HepG2 (cell line): ENCODE measurements around the gene CHAF1A. TPM values are rescaled to one million over a fixed set of nuclear protein-coding genes. Genes with fewer than 3 reads are reported as not detected.

Experiments used
- ATAC-seq: fragments of 200-7000 bp; cut with Tn5 transposase; 3 replicates; pipeline ENCODE4 v1.9.1; 2020; ENCODE audit warnings: mild to moderate bottlenecking, moderate library complexity
- BruUV-seq: library from RNA; stranded (reverse); fragments of 400-500 nt; replicated peaks from 2 replicates; lab custom pipeline; 2021; lab: Mats Ljungman, UMichigan
- CTCF ChIA-PET: fragments of 300-600 bp; formaldehyde crosslinking; extraction: SDS; loops from one replicate; lab custom pipeline; 2021; ENCODE audit warnings: low total read pairs, inconsistent platforms, low intra/inter-chr PET ratio; lab: Yijun Ruan, JAX
- POLR2A ChIA-PET: fragments of 350-600 bp; sonication (Branson Sonifier 250); formaldehyde crosslinking; loops from one replicate; lab custom pipeline; 2020; ENCODE audit warnings: antibody characterized with exemption, inconsistent platforms; lab: Yijun Ruan, JAX
- DNase-seq: peaks from one replicate; pipeline ENCODE4 v3.0.0-alpha.2; 2015; ENCODE audit warnings: low spot score
- FAIRE-seq: peaks from 3 replicates; lab custom pipeline; 2011; peaks lifted over from hg19 to GRCh38; lab: Jason Lieb, UNC
- H2AFZ ChIP-seq: one replicate; pipeline ENCODE4 v1.6.1; 2011; ENCODE audit warnings: low read length, inconsistent platforms
- H3K27ac ChIP-seq: fragments of 300-600 bp; 3 replicates; pipeline ENCODE4 v1.8.0; 2011; ENCODE audit warnings: mixed run types, mild to moderate bottlenecking, mixed read lengths, low read length, inconsistent platforms; ENCODE audit not compliant: insufficient read depth; ENCODE audit errors: extremely low read length
- H3K27me3 ChIP-seq, 2 experiments: fragments of 200-600 bp in 1 of 2; 2 replicates in 1 of 2; 3 replicates in 1 of 2; pipeline versions ENCODE4 v1.6.0 to v1.8.0; 2011; ENCODE audit warnings: low read length in 2 of 2, mild to moderate bottlenecking in 2 of 2, moderate library complexity in 2 of 2, inconsistent platforms in 1 of 2; ENCODE audit not compliant: insufficient read depth in 2 of 2, control insufficient read depth in 1 of 2
- H3K36me3 ChIP-seq, 2 experiments: fragments of 200-600 bp in 1 of 2; replicated peaks in 1 of 2; 2 replicates in 1 of 2; 3 replicates in 1 of 2; pipeline versions ENCODE4 v1.5.1 to v1.8.0; 2011; ENCODE audit warnings: low read length in 2 of 2, inconsistent platforms in 1 of 2; ENCODE audit not compliant: insufficient read depth in 2 of 2, control insufficient read depth in 1 of 2
- H3K4me1 ChIP-seq: 2 replicates; pipeline ENCODE4 v1.5.1; 2012; ENCODE audit warnings: low read length, inconsistent platforms; ENCODE audit not compliant: insufficient read depth
- H3K4me2 ChIP-seq: 2 replicates; pipeline ENCODE4 v1.6.0; 2011; ENCODE audit warnings: low read depth, low read length, inconsistent platforms
- H3K4me3 ChIP-seq, 3 experiments: fragments of 200-600 bp in 1 of 3; sonication (generic), shearing (Covaris generic) in 1 of 3; replicated peaks in 1 of 3; 2 replicates each; pipeline ENCODE4 v1.5.1; 2011 to 2016; ENCODE audit warnings: low read length in 3 of 3, inconsistent platforms in 2 of 3, low read depth in 2 of 3, mild to moderate bottlenecking in 2 of 3, control low read depth in 1 of 3, mixed read lengths in 1 of 3; ENCODE audit not compliant: insufficient read depth in 1 of 3
- H3K79me2 ChIP-seq: one replicate; pipeline ENCODE4 v1.6.1; 2011; ENCODE audit warnings: low read length, inconsistent platforms; ENCODE audit not compliant: insufficient read depth
- H3K9ac ChIP-seq: 2 replicates; pipeline ENCODE4 v1.6.0; 2011; ENCODE audit warnings: mild to moderate bottlenecking, low read depth, low read length, inconsistent platforms; ENCODE audit not compliant: insufficient read depth
- H3K9me3 ChIP-seq: 2 replicates; pipeline ENCODE4 v1.5.1; 2012; ENCODE audit warnings: mild to moderate bottlenecking, low read length
- H4K20me1 ChIP-seq: 2 replicates; pipeline ENCODE4 v1.6.0; 2011; ENCODE audit warnings: inconsistent platforms, mild to moderate bottlenecking, low read length, moderate library complexity; ENCODE audit not compliant: insufficient read depth
- ETV6 ChIP-seq: sonication (generic); formaldehyde crosslinking; conservative IDR thresholded peaks from 2 replicates; pipeline ENCODE4 v1.4.0; 2020; ENCODE audit warnings: missing genetic modification reagents
- HNRNPL ChIP-seq: fragments of 200-400 bp; formaldehyde crosslinking; IDR thresholded peaks from 2 replicates; pipeline ENCODE4 v1.6.1; 2017; ENCODE audit warnings: mild to moderate bottlenecking, low read depth, low read length
- KDM5A ChIP-seq: fragments of 200-600 bp; sonication (generic); IDR thresholded peaks from 2 replicates; pipeline ENCODE4 v1.7.0; 2018; ENCODE audit warnings: antibody characterized with exemption, mild to moderate bottlenecking, low read length, borderline replicate concordance
- KLF12 ChIP-seq: sonication (generic); formaldehyde crosslinking; IDR thresholded peaks from 2 replicates; pipeline ENCODE4 v1.4.0; 2020; ENCODE audit warnings: missing genetic modification reagents, borderline replicate concordance
- LCORL ChIP-seq, 2 experiments: fragments of 450-650 bp in 1 of 2; sonication (generic) in 1 of 2; formaldehyde crosslinking in 1 of 2; IDR thresholded peaks; 2 replicates each; pipeline versions ENCODE4 v1.5.0 to v1.6.1; 2017 to 2020; ENCODE audit warnings: antibody characterized with exemption in 1 of 2, missing genetic modification reagents in 1 of 2
- MTF2 ChIP-seq: sonication (generic); formaldehyde crosslinking; IDR thresholded peaks from 2 replicates; pipeline ENCODE4 v1.5.0; 2020; ENCODE audit warnings: missing genetic modification reagents, borderline replicate concordance
- PLRG1 ChIP-seq: fragments of 450-650 bp; conservative IDR thresholded peaks from 2 replicates; pipeline ENCODE4 v1.6.1; 2016
- PRMT3 ChIP-seq: sonication (generic); formaldehyde crosslinking; IDR thresholded peaks from 2 replicates; pipeline ENCODE4 v1.8.1; 2022; ENCODE audit warnings: low read depth, mild to moderate bottlenecking, moderate library complexity, missing genetic modification reagents, borderline replicate concordance
- SAP130 ChIP-seq: IDR thresholded peaks from 2 replicates; pipeline ENCODE4 v1.6.1; 2016; ENCODE audit warnings: low read depth
- SCMH1 ChIP-seq: sonication (generic); formaldehyde crosslinking; IDR thresholded peaks from 2 replicates; pipeline ENCODE4 v1.9.0; 2021; ENCODE audit warnings: missing genetic modification reagents, mild to moderate bottlenecking, borderline replicate concordance
- SOX5 ChIP-seq: IDR thresholded peaks from 2 replicates; pipeline ENCODE4 v1.6.1; 2016; ENCODE audit warnings: borderline replicate concordance
- XBP1 ChIP-seq: sonication (generic); formaldehyde crosslinking; IDR thresholded peaks from 2 replicates; pipeline ENCODE4 v1.5.0; 2020; ENCODE audit warnings: missing genetic modification reagents
- ZBTB10 ChIP-seq: sonication (generic); formaldehyde crosslinking; IDR thresholded peaks from 2 replicates; pipeline ENCODE4 v1.4.0; 2020; ENCODE audit warnings: missing genetic modification reagents, borderline replicate concordance
- ZNF230 ChIP-seq: sonication (generic); formaldehyde crosslinking; IDR thresholded peaks from 2 replicates; pipeline ENCODE4 v1.4.0; 2020; ENCODE audit warnings: mild to moderate bottlenecking, missing genetic modification reagents
- ZNF235 ChIP-seq: sonication (generic); formaldehyde crosslinking; IDR thresholded peaks from 2 replicates; pipeline ENCODE4 v1.8.1; 2023; ENCODE audit warnings: mild to moderate bottlenecking, missing genetic modification reagents, borderline replicate concordance
- ZNF574 ChIP-seq: sonication (generic); formaldehyde crosslinking; IDR thresholded peaks from 2 replicates; pipeline ENCODE4 v1.4.0; 2020; ENCODE audit warnings: missing genetic modification reagents
- ZNF766 ChIP-seq: sonication (generic); formaldehyde crosslinking; IDR thresholded peaks from 2 replicates; pipeline ENCODE4 v1.5.0; 2020; ENCODE audit warnings: missing genetic modification reagents, borderline replicate concordance
- WGBS: methylation state at CpG from one replicate; pipeline ENCODE4 v1.1.6; 2017; ENCODE audit warnings: low lambda C conversion rate; 5-methylcytosine and 5-hydroxymethylcytosine counted together
- in situ Hi-C: cut with HindIII; loops from 2 replicates; pipeline ENCODE4 v1.10.0; 2017; ENCODE audit warnings: low pct_unique_long_range_greater_than_20kb; ENCODE audit not compliant: extremely low pct_ligation_motif_present
- intact Hi-C: fragments of 100-400 bp; cut with micrococcal nuclease; formaldehyde crosslinking; loops from one replicate; pipeline ENCODE4 v1.10.0; 2022; ENCODE audit not compliant: unreplicated experiment
- polyA plus RNA-seq, 8 experiments: library from polyadenylated mRNA; depleted of rRNA in 3 of 8; stranded (reverse) in 7 of 8; unstranded in 1 of 8; fragments of >200 nt; fragmentation: Illumina TruSeq in 4 of 8; extraction: Trizol in 4 of 8; gene quantifications; 2 replicates each; pipeline versions ENCODE4 v1.2.1 to v1.2.3, GENCODE V29; 2011 to 2016; ENCODE audit warnings: low read depth in 4 of 8, missing spikeins in 1 of 8, mixed read lengths in 1 of 8; ENCODE audit not compliant: insufficient read depth in 1 of 8
- total RNA-seq, 5 experiments: library from RNA; depleted of rRNA; stranded (reverse); fragments of >200 nt; fragmentation: Illumina TruSeq; extraction: Trizol; gene quantifications; 2 replicates each; pipeline ENCODE4 v1.2.3, GENCODE V29; 2016; ENCODE audit warnings: low read depth in 1 of 5

CHAF1A gene
- total and polyA plus RNA-seq, 2 of the 13 experiments (the other 11 are each of a cell fraction or from before 2014, with no cell fraction given) = 11.0 to 34.8 TPM

- TF ChIP-seq ZNF766 (CRISPR knock-in tag) (no peak), ZNF235 (CRISPR knock-in tag) (no peak), XBP1 (CRISPR knock-in tag) (no peak), HNRNPL (no peak), MTF2 (no peak), SAP130 (CRISPR knock-in tag) (peak; percentile 93), ETV6 (CRISPR knock-in tag) (peak; percentile 71; the same call in 1 of the 2 replicates), SCMH1 (CRISPR knock-in tag) (no peak), ZNF574 (peak; percentile 99)
These were observed 2.1 kb upstream of the CHAF1A start, which contains the start of gene SH3GL1 (continued) for GRCh38 chr19:4400135-4400936.

- H3K36me3 ChIP-seq = peaks cover 5 to 7% of the 10 kb centered on the region in 2 experiments
- ChIA-PET CTCF (interaction anchor here (1.6 to 3.7 kb wide), 2 partner anchors 11 to 26 kb away, joined by 6 to 27 read pairs; no protein-coding TSS in a partner anchor), POLR2A (interaction anchor here (1.0 to 1.4 kb wide), 7 partner anchors 11 to 70 kb away, joined by 3 to 23 read pairs (median 5); partner anchors contain the start of gene HDGFL2)
- H2AFZ ChIP-seq = peak overlapping the region; percentile 44
- peaks cover 71% of the 10 kb centered on the region for H3K79me2 ChIP-seq
- H3K4me3 ChIP-seq = peak overlapping the region; percentile 56 to 99 (median 65)
- TSS peak; percentile 49 for BruUV-seq
- no peaks in the 10 kb centered on the region for H3K9me3 ChIP-seq
- peaks cover 7% of the 10 kb centered on the region for H4K20me1 ChIP-seq
- WGBS = 0% methylated on average over 8 of the region's 8 CpGs
- H3K9ac ChIP-seq = peak overlapping the region; percentile 86
- intact Hi-C loops (loop anchor here (5.0 kb wide), 2 partner anchors 56 to 134 kb away; partner anchors contain the start of gene UBXN6), in situ Hi-C loops (no loop called here)
- H3K4me2 ChIP-seq = peak overlapping the region; percentile 88
- DNase-seq (no peak), FAIRE-seq (no peak), ATAC-seq (no peak)
- H3K27ac ChIP-seq = peak overlapping the region; percentile 76
- H3K27me3 ChIP-seq = no peaks in the 10 kb centered on the region; a peak in 1 of 5 replicates
- peaks cover 75% of the 10 kb centered on the region for H3K4me1 ChIP-seq
- TF ChIP-seq ZBTB10 (CRISPR knock-in tag) (0 out of 2 replicates have a peak, but pooled peaks have one; percentile 1), SOX5 (no peak), PLRG1 (no peak), LCORL (IDR thresholded peaks at IDR 0.05) (no peak), LCORL (CRISPR knock-in tag; IDR thresholded peaks at IDR 0.05) (0 out of 2 replicates have a peak, but pooled peaks have one; percentile 29), PRMT3 (CRISPR knock-in tag) (no peak), KDM5A (0 out of 2 replicates have a peak, but pooled peaks have one; percentile 43), ZNF230 (CRISPR knock-in tag) (no peak), KLF12 (CRISPR knock-in tag) (0 out of 2 replicates have a peak, but pooled peaks have one; percentile 12)
These were observed 670 bp upstream of the CHAF1A start for GRCh38 chr19:4401769-4402170.
